ENCODE data around the gene STPG2. TPM values are rescaled to one million over a fixed set of nuclear protein-coding genes. Genes with fewer than 3 reads are reported as not detected.

The STPG2 gene
- total RNA-seq, 1 experiment from 2014 or later: not detected

DNA sequence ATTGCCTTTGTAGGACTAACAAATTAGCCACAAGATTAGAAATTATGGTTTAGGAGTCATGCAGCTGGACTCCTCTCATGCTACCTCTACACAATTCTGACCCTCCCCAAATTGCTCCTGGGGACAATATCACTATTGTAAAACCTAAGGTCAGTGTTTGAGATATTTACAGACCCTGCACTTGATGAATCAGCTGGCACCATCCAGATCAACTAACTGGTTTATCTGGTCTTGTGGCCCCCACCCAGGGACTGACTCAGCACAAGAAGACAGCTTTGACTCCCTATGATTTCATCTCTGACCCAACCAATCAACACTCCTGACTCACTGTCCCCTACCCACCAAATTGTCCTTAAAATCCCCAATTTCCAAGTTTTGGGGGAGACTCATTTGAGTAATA is 192.4 kb downstream of the STPG2 start:
- no peak for ATAC-seq
- BruUV-seq (replicated peaks): no TSS peak
- Histone ChIP-seq H3K9me3 (ENCODE audit: control insufficient read depth, insufficient read depth, low read depth, low read length) (no peaks in the 10 kb centered on the region), H3K36me3 (ENCODE audit: control insufficient read depth, insufficient read depth, low read length) (no peaks in the 10 kb centered on the region), H3K4me1 (ENCODE audit: control insufficient read depth, insufficient read depth, low read length) (no peaks in the 10 kb centered on the region), H3K4me3 (ENCODE audit: low read depth in 2 of 2, low read length in 2 of 2) (no peak overlapping the region), H3K27ac (ENCODE audit: low read length) (no peak overlapping the region), H3K27me3 (ENCODE audit: control insufficient read depth, insufficient read depth, low read length) (no peaks in the 10 kb centered on the region)
- TF ChIP-seq, protein P1, sequence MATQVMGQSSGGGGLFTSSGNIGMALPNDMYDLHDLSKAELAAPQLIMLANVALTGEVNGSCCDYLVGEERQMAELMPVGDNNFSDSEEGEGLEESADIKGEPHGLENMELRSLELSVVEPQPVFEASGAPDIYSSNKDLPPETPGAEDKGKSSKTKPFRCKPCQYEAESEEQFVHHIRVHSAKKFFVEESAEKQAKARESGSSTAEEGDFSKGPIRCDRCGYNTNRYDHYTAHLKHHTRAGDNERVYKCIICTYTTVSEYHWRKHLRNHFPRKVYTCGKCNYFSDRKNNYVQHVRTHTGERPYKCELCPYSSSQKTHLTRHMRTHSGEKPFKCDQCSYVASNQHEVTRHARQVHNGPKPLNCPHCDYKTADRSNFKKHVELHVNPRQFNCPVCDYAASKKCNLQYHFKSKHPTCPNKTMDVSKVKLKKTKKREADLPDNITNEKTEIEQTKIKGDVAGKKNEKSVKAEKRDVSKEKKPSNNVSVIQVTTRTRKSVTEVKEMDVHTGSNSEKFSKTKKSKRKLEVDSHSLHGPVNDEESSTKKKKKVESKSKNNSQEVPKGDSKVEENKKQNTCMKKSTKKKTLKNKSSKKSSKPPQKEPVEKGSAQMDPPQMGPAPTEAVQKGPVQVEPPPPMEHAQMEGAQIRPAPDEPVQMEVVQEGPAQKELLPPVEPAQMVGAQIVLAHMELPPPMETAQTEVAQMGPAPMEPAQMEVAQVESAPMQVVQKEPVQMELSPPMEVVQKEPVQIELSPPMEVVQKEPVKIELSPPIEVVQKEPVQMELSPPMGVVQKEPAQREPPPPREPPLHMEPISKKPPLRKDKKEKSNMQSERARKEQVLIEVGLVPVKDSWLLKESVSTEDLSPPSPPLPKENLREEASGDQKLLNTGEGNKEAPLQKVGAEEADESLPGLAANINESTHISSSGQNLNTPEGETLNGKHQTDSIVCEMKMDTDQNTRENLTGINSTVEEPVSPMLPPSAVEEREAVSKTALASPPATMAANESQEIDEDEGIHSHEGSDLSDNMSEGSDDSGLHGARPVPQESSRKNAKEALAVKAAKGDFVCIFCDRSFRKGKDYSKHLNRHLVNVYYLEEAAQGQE (IDR thresholded peaks at IDR 0.05; ENCODE audit: insufficient read depth in 1 of 2, low read depth in 2 of 2, low read length in 1 of 2): no peak
- no peak for TF ChIP-seq SIN3A (IDR thresholded peaks at IDR 0.05; ENCODE audit: borderline replicate concordance, insufficient read depth, low read depth, low read length)
- TF ChIP-seq, protein P2, sequence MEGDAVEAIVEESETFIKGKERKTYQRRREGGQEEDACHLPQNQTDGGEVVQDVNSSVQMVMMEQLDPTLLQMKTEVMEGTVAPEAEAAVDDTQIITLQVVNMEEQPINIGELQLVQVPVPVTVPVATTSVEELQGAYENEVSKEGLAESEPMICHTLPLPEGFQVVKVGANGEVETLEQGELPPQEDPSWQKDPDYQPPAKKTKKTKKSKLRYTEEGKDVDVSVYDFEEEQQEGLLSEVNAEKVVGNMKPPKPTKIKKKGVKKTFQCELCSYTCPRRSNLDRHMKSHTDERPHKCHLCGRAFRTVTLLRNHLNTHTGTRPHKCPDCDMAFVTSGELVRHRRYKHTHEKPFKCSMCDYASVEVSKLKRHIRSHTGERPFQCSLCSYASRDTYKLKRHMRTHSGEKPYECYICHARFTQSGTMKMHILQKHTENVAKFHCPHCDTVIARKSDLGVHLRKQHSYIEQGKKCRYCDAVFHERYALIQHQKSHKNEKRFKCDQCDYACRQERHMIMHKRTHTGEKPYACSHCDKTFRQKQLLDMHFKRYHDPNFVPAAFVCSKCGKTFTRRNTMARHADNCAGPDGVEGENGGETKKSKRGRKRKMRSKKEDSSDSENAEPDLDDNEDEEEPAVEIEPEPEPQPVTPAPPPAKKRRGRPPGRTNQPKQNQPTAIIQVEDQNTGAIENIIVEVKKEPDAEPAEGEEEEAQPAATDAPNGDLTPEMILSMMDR (IDR thresholded peaks at IDR 0.05): no peak
- no peak for TF ChIP-seq POLR2AphosphoS5 (IDR thresholded peaks at IDR 0.05; ENCODE audit: low read depth, low read length)
- TF ChIP-seq TCF7L2 (IDR thresholded peaks at IDR 0.05; ENCODE audit: low read depth, low read length): no peak
- POLR2A ChIA-PET: no interaction called here
- intact Hi-C loops (cut with micrococcal nuclease; ENCODE audit: unreplicated experiment) (no loop called here), in situ Hi-C loops (cut with HindIII; ENCODE audit: low pct_unique_long_range_greater_than_20kb, low sequenced_read_pairs) (no loop called here)
- CTCF ChIA-PET: no interaction called here
- DNase-seq (ENCODE audit: low read depth, low spot score): no peak

DNA sequence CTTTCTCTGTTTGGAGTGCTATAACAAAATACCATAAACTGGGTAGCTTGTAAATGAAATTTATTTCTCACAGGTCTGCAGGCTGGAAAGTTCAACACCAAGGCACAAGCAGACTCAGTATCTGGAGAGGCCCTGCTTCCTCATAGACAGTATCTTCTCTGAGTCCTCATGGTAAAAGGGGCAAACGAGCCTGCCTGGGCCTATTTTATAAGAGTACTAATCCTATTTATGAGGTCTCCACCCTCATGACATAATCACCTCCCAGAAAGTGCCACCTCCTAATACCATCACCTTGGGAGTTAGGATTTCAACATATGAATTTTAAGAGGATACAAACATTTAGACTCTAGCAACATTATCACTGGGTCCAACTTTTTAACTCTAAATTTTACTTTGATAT is 200.3 kb downstream of the STPG2 start:
- BruUV-seq (replicated peaks): no TSS peak
- TF ChIP-seq SIN3A (IDR thresholded peaks at IDR 0.05; ENCODE audit: borderline replicate concordance, insufficient read depth, low read depth, low read length) (no peak), POLR2AphosphoS5 (IDR thresholded peaks at IDR 0.05; ENCODE audit: low read depth, low read length) (no peak), TCF7L2 (IDR thresholded peaks at IDR 0.05; ENCODE audit: low read depth, low read length) (no peak)
- TF ChIP-seq, protein P1 (IDR thresholded peaks at IDR 0.05; ENCODE audit: insufficient read depth in 1 of 2, low read depth in 2 of 2, low read length in 1 of 2): no peak
- TF ChIP-seq, protein P2 (IDR thresholded peaks at IDR 0.05): no peak
- DNase-seq (ENCODE audit: low read depth, low spot score): no peak
- intact Hi-C loops (cut with micrococcal nuclease; ENCODE audit: unreplicated experiment): no loop called here
- no peaks in the 10 kb centered on the region for H3K27me3 ChIP-seq (ENCODE audit: control insufficient read depth, insufficient read depth, low read length)
- ChIA-PET POLR2A (no interaction called here), CTCF (no interaction called here)
- in situ Hi-C loops (cut with HindIII; ENCODE audit: low pct_unique_long_range_greater_than_20kb, low sequenced_read_pairs): no loop called here
- H3K36me3 ChIP-seq (ENCODE audit: control insufficient read depth, insufficient read depth, low read length): no peaks in the 10 kb centered on the region
- no peak for ATAC-seq
- H3K9me3 ChIP-seq (ENCODE audit: control insufficient read depth, insufficient read depth, low read depth, low read length): no peaks in the 10 kb centered on the region
- no peak overlapping the region for H3K4me3 ChIP-seq (ENCODE audit: low read depth in 2 of 2, low read length in 2 of 2)
- H3K4me1 ChIP-seq (ENCODE audit: control insufficient read depth, insufficient read depth, low read length): no peaks in the 10 kb centered on the region
- no peak overlapping the region for H3K27ac ChIP-seq (ENCODE audit: low read length)

Data from Panc1 (cell line).